Measurements from ENCODE around the gene CCR5AS.

Gene CCR5AS

GRCh38 chr3:46416811-46417510 lies 10.1 kb upstream of the CCR5AS start:
- H3K9me3 ChIP-seq (ENCODE audit: control insufficient read depth in 3 of 3, low read length in 3 of 3) = no peaks in the 10 kb centered on the region
- no peak overlapping the region for H3K27ac ChIP-seq (ENCODE audit: low read depth, low read length)
- H3K4me1 ChIP-seq (ENCODE audit: control insufficient read depth in 3 of 3, insufficient read depth in 3 of 3, low read length in 3 of 3) = peaks cover 0 to 14% (median 12%) of the 10 kb centered on the region in 3 donors

GRCh38 chr3:46416125-46416810 lies 9.4 kb upstream of the CCR5AS start:
- Histone ChIP-seq H3K36me3 (ENCODE audit: control insufficient read depth in 3 of 3, insufficient read depth in 3 of 3, low read length in 3 of 3) (no peaks in the 10 kb centered on the region), H3K4me3 (ENCODE audit: low read length in 3 of 3) (no peak overlapping the region), H3K27ac (ENCODE audit: low read depth, low read length) (no peak overlapping the region), H3K27me3 (ENCODE audit: control insufficient read depth in 3 of 3, insufficient read depth in 3 of 3, low read length in 3 of 3) (no peaks in the 10 kb centered on the region), H3K9me3 (ENCODE audit: control insufficient read depth in 3 of 3, low read length in 3 of 3) (no peaks in the 10 kb centered on the region), H3K9ac (ENCODE audit: low read depth in 1 of 3, low read length in 3 of 3) (no peak overlapping the region), H3K4me1 (ENCODE audit: control insufficient read depth in 3 of 3, insufficient read depth in 3 of 3, low read length in 3 of 3) (peaks cover 0 to 14% (median 12%) of the 10 kb centered on the region in 3 donors)

More at GRCh38 chr3:46416811-46417510, 10.1 kb upstream of the CCR5AS start:
- Histone ChIP-seq H3K27me3 (ENCODE audit: control insufficient read depth in 3 of 3, insufficient read depth in 3 of 3, low read length in 3 of 3) (no peaks in the 10 kb centered on the region), H3K9ac (ENCODE audit: low read depth in 1 of 3, low read length in 3 of 3) (no peak overlapping the region), H3K4me3 (ENCODE audit: low read length in 3 of 3) (no peak overlapping the region), H3K36me3 (ENCODE audit: control insufficient read depth in 3 of 3, insufficient read depth in 3 of 3, low read length in 3 of 3) (no peaks in the 10 kb centered on the region)

GRCh38 chr3:46414739-46415138 lies 7.9 kb upstream of the CCR5AS start:
- peaks cover 0 to 15% (median 14%) of the 10 kb centered on the region in 3 donors for H3K4me1 ChIP-seq (ENCODE audit: control insufficient read depth in 3 of 3, insufficient read depth in 3 of 3, low read length in 3 of 3)

GRCh38 chr3:46413951-46414350 lies 7.1 kb upstream of the CCR5AS start:
- Histone ChIP-seq H3K27me3 (ENCODE audit: control insufficient read depth in 3 of 3, insufficient read depth in 3 of 3, low read length in 3 of 3) (no peaks in the 10 kb centered on the region), H3K9me3 (ENCODE audit: control insufficient read depth in 3 of 3, low read length in 3 of 3) (no peaks in the 10 kb centered on the region), H3K27ac (ENCODE audit: low read depth, low read length) (no peak overlapping the region), H3K36me3 (ENCODE audit: control insufficient read depth in 3 of 3, insufficient read depth in 3 of 3, low read length in 3 of 3) (no peaks in the 10 kb centered on the region), H3K4me1 (ENCODE audit: control insufficient read depth in 3 of 3, insufficient read depth in 3 of 3, low read length in 3 of 3) (peaks cover 0 to 15% (median 14%) of the 10 kb centered on the region in 3 donors), H3K4me3 (ENCODE audit: low read length in 3 of 3) (no peak overlapping the region), H3K9ac (ENCODE audit: low read depth in 1 of 3, low read length in 3 of 3) (no peak overlapping the region)

More at GRCh38 chr3:46414739-46415138, 7.9 kb upstream of the CCR5AS start:
- no peak overlapping the region for H3K27ac ChIP-seq (ENCODE audit: low read depth, low read length)
- no peaks in the 10 kb centered on the region for H3K9me3 ChIP-seq (ENCODE audit: control insufficient read depth in 3 of 3, low read length in 3 of 3)
- H3K4me3 ChIP-seq (ENCODE audit: low read length in 3 of 3) = no peak overlapping the region
- no peak overlapping the region for H3K9ac ChIP-seq (ENCODE audit: low read depth in 1 of 3, low read length in 3 of 3)
- H3K36me3 ChIP-seq (ENCODE audit: control insufficient read depth in 3 of 3, insufficient read depth in 3 of 3, low read length in 3 of 3) = no peaks in the 10 kb centered on the region
- H3K27me3 ChIP-seq (ENCODE audit: control insufficient read depth in 3 of 3, insufficient read depth in 3 of 3, low read length in 3 of 3) = no peaks in the 10 kb centered on the region

- Histone ChIP-seq H3K4me3 (ENCODE audit: low read length in 3 of 3) (no peak overlapping the region), H3K9ac (ENCODE audit: low read depth in 1 of 3, low read length in 3 of 3) (peak overlapping the region in 1 of 3 donors; percentile 7), H3K36me3 (ENCODE audit: control insufficient read depth in 3 of 3, insufficient read depth in 3 of 3, low read length in 3 of 3) (no peaks in the 10 kb centered on the region), H3K9me3 (ENCODE audit: control insufficient read depth in 3 of 3, low read length in 3 of 3) (no peaks in the 10 kb centered on the region), H3K27me3 (ENCODE audit: control insufficient read depth in 3 of 3, insufficient read depth in 3 of 3, low read length in 3 of 3) (no peaks in the 10 kb centered on the region), H3K27ac (ENCODE audit: low read depth, low read length) (no peak overlapping the region), H3K4me1 (ENCODE audit: control insufficient read depth in 3 of 3, insufficient read depth in 3 of 3, low read length in 3 of 3) (peaks cover 6 to 22% (median 20%) of the 10 kb centered on the region in 3 donors)
Measured at GRCh38 chr3:46412786-46413298, 6.0 kb upstream of the CCR5AS start.

GRCh38 chr3:46411271-46411670 lies 4.4 kb upstream of the CCR5AS start:
- Histone ChIP-seq H3K27me3 (ENCODE audit: control insufficient read depth in 3 of 3, insufficient read depth in 3 of 3, low read length in 3 of 3) (no peaks in the 10 kb centered on the region), H3K4me1 (ENCODE audit: control insufficient read depth in 3 of 3, insufficient read depth in 3 of 3, low read length in 3 of 3) (peaks cover 19 to 32% (median 23%) of the 10 kb centered on the region in 3 donors), H3K9ac (ENCODE audit: low read depth in 1 of 3, low read length in 3 of 3) (no peak overlapping the region), H3K9me3 (ENCODE audit: control insufficient read depth in 3 of 3, low read length in 3 of 3) (no peaks in the 10 kb centered on the region), H3K4me3 (ENCODE audit: low read length in 3 of 3) (no peak overlapping the region), H3K36me3 (ENCODE audit: control insufficient read depth in 3 of 3, insufficient read depth in 3 of 3, low read length in 3 of 3) (no peaks in the 10 kb centered on the region), H3K27ac (ENCODE audit: low read depth, low read length) (no peak overlapping the region)

GRCh38 chr3:46410669-46411068 lies 3.8 kb upstream of the CCR5AS start:
- H3K4me3 ChIP-seq (ENCODE audit: low read length in 3 of 3) = no peak overlapping the region
- H3K27ac ChIP-seq (ENCODE audit: low read depth, low read length) = no peak overlapping the region
- no peaks in the 10 kb centered on the region for H3K9me3 ChIP-seq (ENCODE audit: control insufficient read depth in 3 of 3, low read length in 3 of 3)
- peaks cover 20 to 32% (median 22%) of the 10 kb centered on the region in 3 donors for H3K4me1 ChIP-seq (ENCODE audit: control insufficient read depth in 3 of 3, insufficient read depth in 3 of 3, low read length in 3 of 3)
- H3K9ac ChIP-seq (ENCODE audit: low read depth in 1 of 3, low read length in 3 of 3) = no peak overlapping the region
- no peaks in the 10 kb centered on the region for H3K36me3 ChIP-seq (ENCODE audit: control insufficient read depth in 3 of 3, insufficient read depth in 3 of 3, low read length in 3 of 3)
- no peaks in the 10 kb centered on the region for H3K27me3 ChIP-seq (ENCODE audit: control insufficient read depth in 3 of 3, insufficient read depth in 3 of 3, low read length in 3 of 3)

GRCh38 chr3:46409739-46410489 lies 3.0 kb upstream of the CCR5AS start:
- H3K27me3 ChIP-seq (ENCODE audit: control insufficient read depth in 3 of 3, insufficient read depth in 3 of 3, low read length in 3 of 3) = no peaks in the 10 kb centered on the region
- no peaks in the 10 kb centered on the region for H3K36me3 ChIP-seq (ENCODE audit: control insufficient read depth in 3 of 3, insufficient read depth in 3 of 3, low read length in 3 of 3)
- no peak overlapping the region for H3K27ac ChIP-seq (ENCODE audit: low read depth, low read length)
- no peak overlapping the region for H3K9ac ChIP-seq (ENCODE audit: low read depth in 1 of 3, low read length in 3 of 3)
- H3K4me1 ChIP-seq (ENCODE audit: control insufficient read depth in 3 of 3, insufficient read depth in 3 of 3, low read length in 3 of 3) = peaks cover 20 to 37% (median 22%) of the 10 kb centered on the region in 3 donors
- H3K4me3 ChIP-seq (ENCODE audit: low read length in 3 of 3) = no peak overlapping the region
- no peaks in the 10 kb centered on the region for H3K9me3 ChIP-seq (ENCODE audit: control insufficient read depth in 3 of 3, low read length in 3 of 3)

GRCh38 chr3:46408853-46409252 lies 2.0 kb upstream of the CCR5AS start:
- Histone ChIP-seq H3K4me1 (ENCODE audit: control insufficient read depth in 3 of 3, insufficient read depth in 3 of 3, low read length in 3 of 3) (peaks cover 20 to 34% (median 22%) of the 10 kb centered on the region in 3 donors), H3K4me3 (ENCODE audit: low read length in 3 of 3) (no peak overlapping the region), H3K27ac (ENCODE audit: low read depth, low read length) (no peak overlapping the region), H3K9ac (ENCODE audit: low read depth in 1 of 3, low read length in 3 of 3) (no peak overlapping the region), H3K36me3 (ENCODE audit: control insufficient read depth in 3 of 3, insufficient read depth in 3 of 3, low read length in 3 of 3) (no peaks in the 10 kb centered on the region), H3K27me3 (ENCODE audit: control insufficient read depth in 3 of 3, insufficient read depth in 3 of 3, low read length in 3 of 3) (no peaks in the 10 kb centered on the region), H3K9me3 (ENCODE audit: control insufficient read depth in 3 of 3, low read length in 3 of 3) (no peaks in the 10 kb centered on the region)

All from skeletal muscle tissue (tissue), 3 donors.